Fibroblast of upper back skin (primary cell): ENCODE results near the gene NAALADL2.

ENCODE experiments used
- DNase-seq: peaks from one replicate; pipeline ENCODE4 v3.0.0-alpha.2; 2013

Gene NAALADL2

DNA sequence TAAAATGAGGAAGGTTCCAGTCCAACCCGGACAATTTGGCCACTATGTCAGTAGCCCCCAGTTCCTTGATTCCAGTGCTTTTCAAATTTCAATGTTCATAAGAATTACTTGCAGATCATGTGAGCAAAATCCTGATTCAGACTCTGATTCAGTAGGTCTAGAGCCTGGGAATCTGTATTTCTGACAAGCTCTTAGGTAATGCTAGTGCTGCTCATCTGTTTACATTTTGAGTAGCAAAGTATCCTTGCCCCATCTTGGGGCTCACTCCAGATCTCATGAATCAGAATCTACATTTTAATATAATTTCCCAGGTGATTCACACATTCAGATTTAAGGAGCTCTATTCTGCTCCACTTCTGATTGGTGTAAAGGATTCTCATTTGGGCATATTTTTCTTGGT, 142.0 kb downstream of the NAALADL2 start:
- DNase-seq, result no peak

DNA sequence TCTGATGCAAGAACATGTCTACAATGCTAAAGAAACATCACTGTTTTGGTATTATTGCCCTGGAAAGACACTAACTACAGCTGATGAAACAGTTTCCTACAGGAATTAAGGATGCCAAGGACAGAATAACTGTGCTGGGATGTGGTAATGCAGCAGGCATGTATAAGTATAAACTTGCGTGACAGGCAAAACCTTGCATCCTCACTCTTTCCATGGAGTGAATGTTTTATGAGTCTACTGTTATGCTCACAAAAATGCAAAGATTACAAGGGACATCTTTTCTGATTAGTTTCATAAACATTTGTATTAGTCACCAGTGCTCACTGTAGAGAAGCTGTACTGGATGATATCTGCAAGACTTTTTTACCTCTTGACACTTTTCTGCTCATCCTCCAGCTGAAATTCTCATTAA, 143.6 kb downstream of the NAALADL2 start:
- peak; percentile 98 for DNase-seq

DNA sequence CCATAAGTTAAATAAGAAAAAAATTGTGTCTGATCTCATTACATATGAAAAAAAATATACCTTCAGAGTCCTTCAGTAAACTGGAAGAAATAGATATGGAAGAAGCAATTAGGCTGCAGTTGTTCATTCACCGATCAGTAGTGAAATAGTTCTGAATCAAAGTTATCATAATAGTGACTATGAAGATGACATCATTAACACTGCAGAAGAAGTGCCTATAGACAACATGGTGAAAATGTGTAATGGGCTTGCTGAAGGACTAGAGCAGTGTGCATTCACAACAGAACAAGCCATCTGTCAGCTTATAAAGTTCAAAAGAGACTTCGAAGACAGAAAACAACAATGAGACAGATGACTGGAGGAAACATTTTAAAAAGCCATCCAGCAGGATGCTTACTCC, 144.5 kb downstream of the NAALADL2 start:
- DNase-seq, result no peak

DNA sequence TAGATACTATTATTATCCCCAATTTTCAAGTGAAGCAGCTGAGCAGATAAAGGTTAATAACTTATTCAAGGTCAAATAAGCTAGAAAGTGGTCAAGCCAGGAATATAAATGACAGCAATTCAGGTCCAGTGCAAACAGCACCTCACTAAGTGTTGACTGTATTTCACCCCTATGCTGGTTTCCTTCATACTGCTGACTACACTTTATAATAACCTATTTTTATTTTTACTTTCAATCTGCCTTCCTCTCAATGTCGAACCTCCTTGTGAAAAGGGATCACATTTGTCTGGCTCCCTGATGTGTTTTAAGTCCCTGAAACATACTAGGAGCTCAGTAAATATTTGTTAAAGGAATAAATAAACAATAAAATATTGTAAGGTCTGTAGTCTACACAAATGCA, 146.1 kb downstream of the NAALADL2 start:
- no peak for DNase-seq

DNA sequence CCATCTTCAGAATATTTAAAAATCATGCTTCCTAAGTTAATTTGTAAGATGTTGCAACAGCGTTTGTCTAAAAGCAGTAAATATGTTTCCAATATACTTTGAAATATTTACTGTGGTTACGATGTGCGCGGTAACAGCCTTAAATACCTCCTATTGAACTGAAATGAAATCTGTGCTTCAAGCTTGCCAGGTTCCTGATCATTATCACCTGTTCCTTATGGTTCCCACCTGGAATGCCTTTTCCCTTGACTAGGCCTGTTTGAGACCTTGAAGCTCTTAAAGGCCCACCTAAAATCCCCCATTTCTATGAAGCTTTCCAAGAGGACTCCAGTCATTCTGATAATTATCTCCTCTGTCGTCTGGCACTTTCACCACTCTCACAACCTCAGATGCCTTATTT, 146.7 kb downstream of the NAALADL2 start:
- peak; percentile 67 for DNase-seq

DNA sequence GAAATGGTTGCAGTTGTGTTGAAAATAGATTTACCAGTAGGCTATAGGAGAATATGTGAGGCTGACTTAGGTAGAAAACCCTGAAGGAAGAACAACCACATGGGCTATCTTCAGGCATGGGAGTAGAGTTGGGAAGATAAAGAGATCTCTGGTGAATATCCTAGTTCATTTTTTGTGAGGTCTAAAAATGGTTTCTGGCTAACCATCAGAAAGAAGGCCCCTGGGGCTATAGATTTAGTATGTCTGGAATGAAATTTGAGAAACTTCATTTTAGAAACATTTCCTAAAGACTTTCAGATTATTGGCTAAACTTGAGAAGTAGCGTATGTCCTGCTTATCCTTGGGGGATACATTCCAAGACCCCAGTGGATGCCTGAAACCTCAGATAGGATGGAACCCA, 148.2 kb downstream of the NAALADL2 start:
- DNase-seq, result peak; percentile 50

DNA sequence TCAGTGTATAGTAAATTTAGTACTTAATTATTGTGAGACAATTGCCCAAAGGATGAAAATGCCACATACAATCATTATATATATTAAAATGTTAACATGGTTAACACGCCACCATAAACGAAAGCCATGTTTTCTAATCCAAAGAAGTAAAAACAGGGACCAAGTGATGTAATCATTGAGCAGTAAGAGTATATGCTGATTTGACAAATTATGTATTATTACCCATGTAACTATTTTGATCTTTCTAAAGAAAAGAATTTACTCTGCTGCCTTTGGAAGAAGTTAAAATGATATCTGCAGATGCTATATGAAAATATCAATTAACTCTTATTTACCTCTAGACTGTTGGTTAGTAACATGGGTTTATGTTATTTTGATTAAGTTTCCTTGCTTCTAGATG, 150.2 kb downstream of the NAALADL2 start:
- DNase-seq, result no peak

DNA sequence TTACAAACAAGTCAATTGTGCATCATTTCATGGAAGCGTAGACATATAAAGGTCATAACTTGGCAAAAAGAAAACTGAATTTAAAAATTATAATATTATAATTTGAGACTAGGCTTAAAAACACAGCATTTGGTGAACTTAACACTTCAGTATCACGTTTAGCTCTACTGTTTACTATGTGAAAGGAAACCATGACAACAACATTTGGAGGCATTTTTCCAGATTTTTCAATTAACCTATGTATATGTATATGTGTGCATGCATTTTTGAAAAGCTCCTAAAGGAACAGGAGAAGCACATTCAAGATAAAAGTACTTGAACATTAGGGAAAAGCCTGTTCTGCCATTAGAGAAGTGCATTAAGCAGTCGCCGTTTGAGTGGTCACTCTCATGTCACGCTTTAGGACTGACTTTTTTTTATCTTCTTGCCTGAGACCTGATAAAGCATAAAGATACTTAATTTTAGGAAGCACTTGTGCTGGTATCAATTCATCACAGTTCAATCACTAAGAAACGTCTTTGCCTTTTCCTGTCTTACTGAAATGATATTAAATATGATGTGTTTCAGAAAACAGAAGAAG, 156.0 kb downstream of the NAALADL2 start:
- DNase-seq, result no peak

DNA sequence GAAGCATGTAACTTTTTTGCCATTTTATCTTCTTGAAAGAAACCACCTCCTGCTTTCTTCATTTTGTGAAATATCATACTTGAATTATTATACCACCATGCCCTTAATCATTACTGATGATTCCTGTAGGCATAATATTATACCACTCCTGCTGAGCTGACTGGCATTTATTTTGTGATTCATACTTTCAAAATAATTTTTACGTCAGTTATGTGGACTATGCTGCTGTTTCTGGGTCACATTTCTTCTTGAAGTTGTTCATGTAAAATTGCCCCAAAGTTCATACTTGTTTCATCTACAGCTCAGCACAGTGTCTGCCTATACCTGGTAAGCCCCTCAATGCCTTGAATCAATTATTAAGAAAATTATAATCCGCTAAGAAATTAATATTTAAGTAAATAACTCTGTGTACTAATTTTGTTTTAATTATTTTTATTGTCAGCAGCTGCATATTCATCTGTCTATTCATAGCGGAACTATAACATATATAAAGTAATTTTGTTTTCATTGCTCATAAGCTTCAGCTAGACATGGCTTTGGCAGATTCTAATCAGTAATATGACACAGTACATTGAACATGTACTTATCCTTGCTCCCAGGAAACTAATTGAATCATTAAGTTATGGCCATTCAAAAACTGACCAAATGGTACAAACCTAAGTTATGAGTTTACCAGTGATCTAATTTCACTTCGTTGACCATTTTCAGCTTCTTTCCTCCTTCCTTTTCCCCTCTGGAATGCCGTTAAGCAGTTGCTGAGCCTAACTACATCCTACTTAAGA, 160.0 kb downstream of the NAALADL2 start:
- no peak for DNase-seq

DNA sequence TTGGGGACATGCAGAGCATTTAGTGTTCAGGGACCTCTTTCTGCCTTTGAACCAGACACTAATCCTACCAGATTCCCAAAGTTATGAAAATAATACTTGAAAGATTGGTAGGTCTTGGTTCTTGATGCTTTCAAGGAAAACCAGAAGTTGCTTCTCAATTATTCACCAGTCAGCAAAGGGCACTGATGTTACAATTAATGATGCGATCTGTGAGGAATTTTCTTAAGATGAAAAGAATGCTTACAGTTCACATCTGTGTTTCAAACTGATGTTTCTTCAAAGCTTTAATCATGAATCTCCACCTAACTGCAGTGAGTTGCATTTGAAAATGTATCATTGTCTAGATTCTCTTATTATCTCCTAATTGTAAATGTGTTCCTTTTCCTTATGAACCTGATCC, 161.0 kb downstream of the NAALADL2 start:
- DNase-seq, result peak; percentile 34

DNA sequence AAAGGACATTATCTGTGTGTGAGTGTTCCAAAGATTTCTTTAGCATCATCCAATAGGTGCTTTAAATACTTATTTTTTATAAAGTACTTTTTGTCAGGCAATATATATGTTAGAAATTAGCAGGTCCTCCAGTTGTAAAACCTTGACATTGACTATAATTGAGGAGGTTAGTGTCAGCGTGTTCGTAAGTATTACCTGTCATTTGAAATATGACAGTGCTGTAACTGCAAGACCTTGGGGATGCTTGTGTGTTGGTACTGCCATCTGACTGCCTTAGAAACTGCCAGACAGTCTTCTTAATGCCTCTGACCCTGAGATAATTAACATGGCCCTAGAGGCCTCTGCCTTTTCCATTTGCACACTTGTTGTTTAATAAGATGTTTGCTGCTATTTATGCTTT, 170.7 kb downstream of the NAALADL2 start:
- no peak for DNase-seq

DNA sequence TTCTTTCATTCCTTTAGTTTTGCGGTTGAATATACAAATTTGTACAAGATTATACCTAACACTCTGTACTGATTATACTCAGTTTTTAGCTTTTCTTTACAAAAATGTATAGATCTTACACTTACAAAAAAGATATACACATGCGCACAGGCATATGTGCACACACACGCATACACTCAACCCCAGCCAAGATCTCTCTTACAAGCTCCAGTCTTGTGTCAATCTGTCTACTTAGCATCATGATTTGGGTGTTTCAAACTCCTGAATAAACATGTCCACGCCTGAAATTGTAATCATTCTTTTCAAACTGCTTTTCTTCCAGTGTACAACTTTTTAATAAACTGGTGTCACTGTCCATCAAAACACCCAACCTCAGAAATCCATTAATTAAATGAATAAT, 180.7 kb downstream of the NAALADL2 start:
- DNase-seq, result no peak

DNA sequence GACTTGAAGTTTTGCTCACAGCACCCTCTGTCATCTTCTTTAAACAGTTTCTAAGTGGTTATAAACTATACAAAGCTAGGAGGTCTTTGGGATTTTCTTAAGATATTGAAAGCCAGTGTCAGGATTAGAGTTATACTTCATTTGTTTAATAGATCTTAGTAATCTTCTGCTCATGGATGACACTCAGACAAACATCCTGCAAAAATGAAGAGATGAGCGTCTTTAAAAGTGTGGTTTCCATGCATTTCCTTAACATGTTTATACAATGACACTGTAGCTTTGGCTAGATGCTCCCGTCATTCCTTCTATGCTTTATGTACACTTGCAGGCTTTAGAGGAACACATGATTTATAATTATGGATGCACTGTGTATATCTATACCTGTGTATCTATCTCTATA, 182.2 kb downstream of the NAALADL2 start:
- DNase-seq, result peak; percentile 26

DNA sequence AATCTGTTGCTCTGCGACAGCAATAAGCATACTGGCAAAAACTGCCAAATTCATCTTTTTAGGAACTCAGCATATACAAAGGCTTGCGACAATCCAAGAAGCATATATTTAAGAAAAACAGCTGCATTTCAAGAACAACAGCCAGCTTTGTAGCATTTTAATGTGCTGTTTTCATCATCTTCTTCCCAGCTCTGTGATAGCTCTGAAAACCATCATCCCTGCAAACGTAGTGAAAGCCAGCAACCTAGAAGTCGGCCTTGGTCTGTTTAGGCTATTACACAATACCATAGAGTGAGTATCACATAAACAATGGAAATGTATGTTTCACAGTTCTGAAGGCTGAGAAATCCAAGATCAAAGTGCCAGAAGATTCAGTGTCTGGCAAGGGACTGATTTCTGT, 187.5 kb downstream of the NAALADL2 start:
- peak; percentile 23 for DNase-seq

DNA sequence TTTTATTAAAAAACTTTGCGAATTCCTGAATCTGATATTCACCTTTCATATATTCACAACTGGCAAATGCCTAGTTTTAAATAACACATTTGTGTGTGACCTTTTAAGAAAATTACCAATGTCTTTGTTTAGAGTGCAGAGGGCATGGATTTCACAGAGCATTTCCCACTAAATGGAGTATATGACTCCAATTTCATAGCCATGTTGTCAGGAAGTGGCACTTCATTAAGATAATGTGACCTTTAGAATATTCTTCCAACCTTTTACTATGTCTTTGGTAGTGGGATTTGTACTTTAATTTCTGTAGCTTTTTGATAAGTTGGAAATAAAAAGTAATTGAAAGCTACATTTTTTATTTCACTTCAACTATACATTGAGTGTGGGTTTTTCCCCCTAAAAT, 188.7 kb downstream of the NAALADL2 start:
- no peak for DNase-seq

DNA sequence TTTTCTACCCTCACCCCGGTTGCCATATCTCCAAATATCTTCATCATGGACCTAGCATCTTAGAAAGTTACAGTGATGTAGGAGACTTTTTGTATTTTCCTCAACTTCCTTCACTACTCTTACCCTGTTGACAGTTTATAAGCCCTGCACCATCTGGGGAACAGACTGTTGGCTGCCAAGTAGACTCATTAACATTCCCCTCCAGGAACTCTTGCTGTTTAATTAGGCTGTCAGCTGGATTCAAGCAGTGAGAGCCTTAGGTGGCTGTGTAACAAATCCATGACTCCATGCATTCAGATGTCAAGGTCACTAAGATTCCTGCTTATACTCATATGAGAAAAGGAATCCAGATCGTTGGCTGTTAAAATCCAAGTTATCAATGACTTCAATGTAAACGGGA, 198.3 kb downstream of the NAALADL2 start:
- peak; percentile 9 for DNase-seq

DNA sequence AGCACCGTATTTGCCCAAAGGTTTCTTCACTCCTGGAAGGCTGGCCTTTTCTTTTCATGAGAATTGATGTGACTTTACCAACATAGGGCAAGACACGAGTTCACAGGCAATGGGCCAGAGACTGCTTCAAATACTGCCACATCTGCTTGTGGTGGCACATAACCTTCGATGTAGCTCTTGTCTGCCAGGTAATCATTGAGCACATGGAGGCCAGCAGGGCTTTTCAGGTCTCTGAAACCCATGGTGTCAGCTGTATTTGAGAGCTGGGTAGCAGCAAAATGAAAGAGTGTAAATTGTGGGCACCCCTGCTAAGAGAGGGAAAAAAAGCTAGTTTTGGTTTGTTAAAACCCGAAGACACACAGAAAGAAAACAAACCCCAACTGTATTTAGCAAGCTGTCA, 200.7 kb downstream of the NAALADL2 start:
- no peak for DNase-seq

DNA sequence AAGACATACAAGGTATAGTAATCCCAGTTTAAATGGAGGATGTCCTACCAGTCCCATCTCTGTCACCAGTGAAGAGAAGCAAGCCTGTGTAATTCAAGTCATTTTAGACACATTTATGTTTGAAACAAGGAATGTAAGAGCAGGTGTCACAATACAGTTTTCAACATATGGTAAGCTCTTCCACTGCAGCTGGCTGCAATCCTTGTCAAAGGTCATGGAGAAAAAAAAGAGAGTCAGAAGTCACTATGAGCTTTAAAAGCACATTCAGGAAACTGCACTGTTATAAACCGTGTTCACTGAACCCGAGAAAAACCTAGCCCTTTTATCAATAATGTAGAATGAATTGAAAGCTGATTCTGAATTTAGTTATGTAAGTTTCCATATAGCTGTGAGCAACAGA, 206.4 kb downstream of the NAALADL2 start:
- no peak for DNase-seq

DNA sequence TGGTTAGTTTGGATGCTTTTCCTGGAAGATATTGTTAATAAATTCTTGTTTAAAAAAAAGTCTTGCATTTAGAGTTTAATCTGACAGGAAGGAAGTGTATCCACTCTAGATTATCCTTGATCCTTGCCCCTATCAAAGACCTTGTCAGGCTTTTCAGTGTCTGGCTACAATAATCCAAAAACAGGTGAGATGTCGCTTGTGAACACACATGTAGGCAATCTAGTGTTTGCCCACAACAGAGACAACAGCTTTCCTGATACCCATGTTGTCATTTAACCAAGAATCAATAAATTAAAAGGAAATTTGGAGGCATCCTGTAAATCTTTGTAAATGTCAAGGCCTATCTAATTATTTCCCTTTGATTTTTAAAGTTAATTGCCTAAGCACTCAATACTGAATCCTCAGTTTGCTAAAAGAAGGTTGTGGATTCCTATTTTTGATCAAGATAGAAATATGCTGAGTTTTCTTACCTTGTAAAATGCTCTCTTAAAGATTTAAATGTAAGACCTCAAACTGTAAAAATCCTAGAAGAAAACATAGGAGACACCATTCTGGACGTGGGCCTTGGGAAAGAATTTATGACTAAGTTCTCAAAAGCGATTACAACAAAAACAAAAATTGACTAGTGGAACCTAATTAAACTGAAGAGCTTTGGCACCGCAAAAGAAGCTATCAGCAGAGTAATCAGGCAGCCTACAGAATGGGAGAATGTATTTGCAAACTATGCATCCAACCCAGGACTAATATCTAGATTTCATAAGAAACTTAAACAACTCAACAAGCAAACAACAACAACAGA, 207.7 kb downstream of the NAALADL2 start:
- DNase-seq, result no peak

DNA sequence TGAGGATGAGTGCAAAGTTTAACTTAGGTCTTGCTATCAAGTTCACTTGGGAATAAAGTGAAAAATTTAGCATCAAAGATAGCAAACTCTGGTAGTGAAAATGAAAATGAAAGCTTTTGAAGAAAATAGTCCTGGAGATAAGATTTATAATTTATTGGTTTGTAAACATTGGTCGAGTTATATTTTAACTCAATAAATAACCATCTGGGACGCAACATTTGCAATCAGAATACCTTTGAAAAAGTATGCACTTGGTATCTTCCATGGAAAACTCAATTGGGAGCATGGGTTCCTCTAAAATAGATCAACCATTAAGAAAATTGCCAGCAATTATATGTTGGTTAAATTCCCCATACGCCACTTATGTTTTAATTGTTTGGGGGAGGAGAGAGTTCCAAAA, 209.5 kb downstream of the NAALADL2 start:
- no peak for DNase-seq

DNA sequence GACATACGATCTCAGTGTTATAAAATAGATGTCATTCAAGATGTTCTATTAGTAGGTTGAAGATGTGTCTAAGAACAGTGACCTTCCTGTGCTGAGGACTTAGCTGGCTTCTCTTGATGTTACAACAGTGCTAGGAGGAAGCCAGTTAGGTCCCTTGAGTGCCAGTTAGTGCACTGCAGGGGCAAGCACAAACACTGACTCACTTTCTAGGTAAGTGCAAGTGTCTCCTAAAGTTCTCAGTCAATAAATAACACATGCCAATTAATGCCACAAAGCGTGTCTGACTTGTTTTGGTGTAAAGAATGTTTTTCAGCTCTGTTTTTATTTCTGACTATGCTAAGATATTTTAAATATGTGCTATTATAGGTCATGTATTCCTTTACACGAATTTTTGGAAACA, 211.8 kb downstream of the NAALADL2 start:
- DNase-seq, result no peak

DNA sequence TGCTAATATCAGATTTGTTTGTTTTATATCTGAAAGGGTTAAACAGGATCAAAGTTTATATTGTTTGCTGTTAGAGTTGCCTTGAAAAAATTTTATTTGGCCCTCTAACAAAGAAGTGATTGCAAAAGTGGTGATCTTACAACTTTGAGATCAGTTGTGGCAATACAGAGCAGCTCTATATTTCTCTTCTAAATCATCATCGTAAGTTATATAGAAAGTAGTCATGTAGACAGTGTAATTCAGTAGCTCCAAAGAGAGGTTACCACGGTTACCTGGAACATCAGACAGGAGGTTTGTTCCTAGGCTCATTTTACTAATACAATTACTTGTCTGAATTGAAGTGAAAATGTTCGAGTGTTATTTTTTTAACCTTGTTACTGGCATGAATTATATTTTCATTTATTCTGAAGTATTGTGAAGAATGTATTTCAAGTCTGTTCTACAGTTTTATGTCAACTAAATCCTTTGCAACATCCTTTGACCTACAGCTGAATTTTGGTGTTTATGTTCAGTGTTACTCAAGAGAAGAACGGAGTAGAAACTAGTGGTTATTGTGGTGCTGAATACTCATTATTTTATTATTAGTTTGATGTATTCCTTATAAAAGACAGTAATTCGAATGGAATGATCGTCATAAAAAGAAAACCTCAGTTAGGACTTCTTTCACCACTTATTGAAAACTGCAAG, 214.2 kb downstream of the NAALADL2 start:
- DNase-seq, result no peak

DNA sequence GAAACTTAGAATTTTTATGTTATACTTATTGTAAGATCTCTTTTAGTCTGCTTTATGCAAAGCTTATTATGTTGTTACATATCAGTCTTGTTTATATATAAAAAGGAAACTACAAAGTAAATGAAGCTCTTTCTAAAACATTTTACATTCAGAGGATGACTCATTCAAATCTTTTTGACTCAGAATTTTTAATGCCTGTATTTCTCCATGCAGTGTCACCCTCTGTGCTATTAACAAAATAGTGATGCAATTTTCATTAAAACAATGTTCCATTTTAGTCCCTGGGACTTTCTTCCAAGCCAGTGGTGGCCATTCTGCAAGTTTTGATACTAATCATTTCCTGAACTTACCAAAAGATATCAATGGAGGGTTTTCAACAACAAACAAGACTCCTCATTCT, 216.1 kb downstream of the NAALADL2 start:
- peak; percentile 30 for DNase-seq

DNA sequence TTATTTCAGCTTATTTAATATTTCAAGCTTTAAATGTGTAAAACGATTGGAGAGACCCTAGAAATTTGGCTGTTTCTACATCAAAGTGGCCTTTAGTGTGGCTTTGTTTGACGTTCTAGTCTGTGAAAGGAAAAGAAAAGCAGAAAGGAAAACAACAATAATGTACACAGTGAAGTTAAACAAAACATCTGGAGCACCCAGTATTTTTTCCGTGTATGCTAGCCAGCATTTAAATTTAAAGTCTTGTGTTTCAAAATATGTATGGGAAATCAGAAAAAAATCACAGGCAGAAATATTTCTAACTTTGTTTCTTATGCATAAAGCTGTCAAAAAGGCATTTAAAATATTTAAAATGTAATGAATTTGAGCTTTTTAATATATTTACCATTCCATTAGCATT, 218.1 kb downstream of the NAALADL2 start:
- DNase-seq, result no peak
